ENCODE results near the gene GOLGA6A.

DNA sequence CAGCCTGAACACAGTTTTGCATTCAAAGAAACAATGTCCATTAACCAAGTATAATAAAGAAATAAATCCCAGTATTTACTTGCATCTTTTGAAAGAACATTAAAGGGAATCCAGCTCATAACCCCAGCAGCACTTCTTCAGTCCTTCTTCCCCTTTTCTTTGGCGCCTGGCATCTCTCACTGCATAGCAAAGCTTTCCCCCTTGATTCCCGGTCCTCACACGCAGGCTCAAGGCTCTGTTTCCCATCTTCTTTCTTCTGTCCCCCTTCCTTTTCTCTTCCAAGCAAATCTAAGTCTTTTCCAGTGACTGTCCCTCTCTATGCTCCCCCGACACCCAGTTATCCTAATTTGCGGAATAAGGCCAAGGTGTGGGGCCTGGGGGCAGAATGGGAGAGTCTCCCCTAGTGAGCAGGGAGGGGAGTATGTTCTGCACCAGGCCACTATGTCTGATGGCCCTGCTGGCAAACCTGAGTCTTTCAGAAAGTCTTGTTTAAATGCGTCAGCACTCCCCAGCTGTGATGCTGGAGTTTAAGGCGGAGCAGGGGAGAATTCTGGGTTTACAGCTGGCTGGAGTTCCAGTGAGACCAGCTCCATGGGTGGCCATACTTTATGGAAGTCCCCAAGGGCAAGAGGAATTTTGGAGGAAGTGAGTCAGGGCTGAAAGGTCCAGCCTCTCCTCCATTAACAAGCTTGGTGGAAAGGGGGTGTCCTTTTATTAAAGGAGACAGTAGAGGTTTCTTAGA lies 42.1 kb downstream of the GOLGA6A start:
- TF ChIP-seq POLR2G (IDR thresholded peaks at IDR 0.05; ENCODE audit: low read depth, low read length) (no peak), HDAC6 (IDR thresholded peaks at IDR 0.05; ENCODE audit: low read depth, low read length) (no peak), HOXA7 (CRISPR knock-in tag; IDR thresholded peaks at IDR 0.05) (no peak), ZFP36 (IDR thresholded peaks at IDR 0.05; ENCODE audit: borderline replicate concordance, low read depth, low read length, partially characterized antibody) (no peak)
- TF ChIP-seq, protein P1, sequence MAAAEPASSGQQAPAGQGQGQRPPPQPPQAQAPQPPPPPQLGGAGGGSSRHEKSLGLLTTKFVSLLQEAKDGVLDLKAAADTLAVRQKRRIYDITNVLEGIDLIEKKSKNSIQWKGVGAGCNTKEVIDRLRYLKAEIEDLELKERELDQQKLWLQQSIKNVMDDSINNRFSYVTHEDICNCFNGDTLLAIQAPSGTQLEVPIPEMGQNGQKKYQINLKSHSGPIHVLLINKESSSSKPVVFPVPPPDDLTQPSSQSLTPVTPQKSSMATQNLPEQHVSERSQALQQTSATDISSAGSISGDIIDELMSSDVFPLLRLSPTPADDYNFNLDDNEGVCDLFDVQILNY (CRISPR knock-in tag; conservative IDR thresholded peaks at IDR 0.05) = no peak
- TF ChIP-seq, protein P2, sequence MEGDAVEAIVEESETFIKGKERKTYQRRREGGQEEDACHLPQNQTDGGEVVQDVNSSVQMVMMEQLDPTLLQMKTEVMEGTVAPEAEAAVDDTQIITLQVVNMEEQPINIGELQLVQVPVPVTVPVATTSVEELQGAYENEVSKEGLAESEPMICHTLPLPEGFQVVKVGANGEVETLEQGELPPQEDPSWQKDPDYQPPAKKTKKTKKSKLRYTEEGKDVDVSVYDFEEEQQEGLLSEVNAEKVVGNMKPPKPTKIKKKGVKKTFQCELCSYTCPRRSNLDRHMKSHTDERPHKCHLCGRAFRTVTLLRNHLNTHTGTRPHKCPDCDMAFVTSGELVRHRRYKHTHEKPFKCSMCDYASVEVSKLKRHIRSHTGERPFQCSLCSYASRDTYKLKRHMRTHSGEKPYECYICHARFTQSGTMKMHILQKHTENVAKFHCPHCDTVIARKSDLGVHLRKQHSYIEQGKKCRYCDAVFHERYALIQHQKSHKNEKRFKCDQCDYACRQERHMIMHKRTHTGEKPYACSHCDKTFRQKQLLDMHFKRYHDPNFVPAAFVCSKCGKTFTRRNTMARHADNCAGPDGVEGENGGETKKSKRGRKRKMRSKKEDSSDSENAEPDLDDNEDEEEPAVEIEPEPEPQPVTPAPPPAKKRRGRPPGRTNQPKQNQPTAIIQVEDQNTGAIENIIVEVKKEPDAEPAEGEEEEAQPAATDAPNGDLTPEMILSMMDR (CRISPR knock-in tag; IDR thresholded peaks at IDR 0.05) = no peak
- TF ChIP-seq, protein P3, sequence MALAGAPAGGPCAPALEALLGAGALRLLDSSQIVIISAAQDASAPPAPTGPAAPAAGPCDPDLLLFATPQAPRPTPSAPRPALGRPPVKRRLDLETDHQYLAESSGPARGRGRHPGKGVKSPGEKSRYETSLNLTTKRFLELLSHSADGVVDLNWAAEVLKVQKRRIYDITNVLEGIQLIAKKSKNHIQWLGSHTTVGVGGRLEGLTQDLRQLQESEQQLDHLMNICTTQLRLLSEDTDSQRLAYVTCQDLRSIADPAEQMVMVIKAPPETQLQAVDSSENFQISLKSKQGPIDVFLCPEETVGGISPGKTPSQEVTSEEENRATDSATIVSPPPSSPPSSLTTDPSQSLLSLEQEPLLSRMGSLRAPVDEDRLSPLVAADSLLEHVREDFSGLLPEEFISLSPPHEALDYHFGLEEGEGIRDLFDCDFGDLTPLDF (CRISPR knock-in tag; IDR thresholded peaks at IDR 0.05) = no peak

Data from HepG2 (cell line).